Mesenchymal stem cell (in vitro differentiated cells and primary cell): ENCODE measurements around the gene NMRK2.

Source experiments
- DNase-seq: peaks from one replicate; pipeline ENCODE4 v3.0.0-alpha.2; 2013
- H2AFZ ChIP-seq: one replicate; pipeline ENCODE4 v1.6.1; 2013; ENCODE audit warnings: low read depth, mild to moderate bottlenecking, control low read depth, inconsistent platforms, low read length, moderate library complexity
- H2AK5ac ChIP-seq: 2 replicates; pipeline ENCODE4 v1.6.1; 2013; ENCODE audit warnings: low read length, moderate library complexity, mild to moderate bottlenecking, inconsistent platforms; ENCODE audit not compliant: severe bottlenecking
- H2BK120ac ChIP-seq: one replicate; pipeline ENCODE4 v1.6.1; 2013; ENCODE audit warnings: low read depth, mild to moderate bottlenecking, inconsistent platforms, low read length, moderate library complexity
- H2BK12ac ChIP-seq, 2 experiments: one replicate each; pipeline ENCODE4 v1.6.1; 2013; ENCODE audit warnings: inconsistent platforms in 2 of 2, low read length in 2 of 2, mild to moderate bottlenecking in 2 of 2, moderate library complexity in 2 of 2, control low read depth in 1 of 2
- H2BK15ac ChIP-seq: one replicate; pipeline ENCODE4 v1.6.1; 2013; ENCODE audit warnings: mild to moderate bottlenecking, low read depth, inconsistent platforms; ENCODE audit not compliant: poor library complexity, severe bottlenecking
- H2BK5ac ChIP-seq: 2 replicates; pipeline ENCODE4 v1.6.1; 2013; ENCODE audit warnings: low read depth, mild to moderate bottlenecking, low read length, control low read depth, inconsistent platforms; ENCODE audit not compliant: poor library complexity, severe bottlenecking
- H3K14ac ChIP-seq, 2 experiments: one replicate each; pipeline ENCODE4 v1.6.1; 2013; ENCODE audit warnings: inconsistent platforms in 2 of 2, low read length in 2 of 2, control low read depth in 1 of 2, mild to moderate bottlenecking in 1 of 2, moderate library complexity in 1 of 2
- H3K18ac ChIP-seq, 2 experiments: one replicate each; pipeline ENCODE4 v1.6.1; 2013; ENCODE audit warnings: inconsistent platforms in 2 of 2, low read length in 2 of 2, control low read depth in 1 of 2, low read depth in 1 of 2, mild to moderate bottlenecking in 1 of 2
- H3K23ac ChIP-seq, 2 experiments: one replicate each; pipeline ENCODE4 v1.6.1; 2013; ENCODE audit warnings: inconsistent platforms in 2 of 2, low read length in 2 of 2, mild to moderate bottlenecking in 2 of 2, moderate library complexity in 2 of 2, control low read depth in 1 of 2
- H3K27ac ChIP-seq: 2 replicates; pipeline ENCODE4 v1.5.1; 2013; ENCODE audit warnings: mild to moderate bottlenecking, moderate library complexity, low read length, control low read depth, inconsistent platforms; ENCODE audit not compliant: poor library complexity, severe bottlenecking
- H3K27me3 ChIP-seq, 2 experiments: 2 replicates each; pipeline versions ENCODE4 v1.6.1 to v1.7.0; 2013; ENCODE audit warnings: low read length in 2 of 2, mild to moderate bottlenecking in 2 of 2, moderate library complexity in 2 of 2, control low read depth in 1 of 2, inconsistent platforms in 1 of 2; ENCODE audit not compliant: control insufficient read depth in 1 of 2, insufficient read depth in 1 of 2
- H3K36me3 ChIP-seq, 2 experiments: 2 replicates each; pipeline versions ENCODE4 v1.6.1 to v1.7.0; 2013; ENCODE audit warnings: low read length in 2 of 2, control low read depth in 1 of 2, inconsistent platforms in 1 of 2, low read depth in 1 of 2, mild to moderate bottlenecking in 1 of 2; ENCODE audit not compliant: insufficient read depth in 2 of 2, control insufficient read depth in 1 of 2
- H3K4ac ChIP-seq, 2 experiments: one replicate each; pipeline ENCODE4 v1.6.1; 2013; ENCODE audit warnings: inconsistent platforms in 2 of 2, low read length in 2 of 2, mild to moderate bottlenecking in 2 of 2, moderate library complexity in 2 of 2, control low read depth in 1 of 2, low read depth in 1 of 2
- H3K4me1 ChIP-seq: 2 replicates; pipeline ENCODE4 v1.6.1; 2013; ENCODE audit warnings: low read depth, low read length, control low read depth; ENCODE audit not compliant: control insufficient read depth, insufficient read depth
- H3K4me2 ChIP-seq: 2 replicates; pipeline ENCODE4 v1.6.1; 2013; ENCODE audit warnings: low read length, mild to moderate bottlenecking, inconsistent platforms; ENCODE audit not compliant: poor library complexity, severe bottlenecking
- H3K4me3 ChIP-seq, 2 experiments: 2 replicates each; pipeline versions ENCODE4 v1.5.1 to v1.7.0; 2013; ENCODE audit warnings: low read length in 2 of 2, mild to moderate bottlenecking in 2 of 2, control low read depth in 1 of 2, low read depth in 1 of 2; ENCODE audit not compliant: insufficient read depth in 1 of 2
- H3K79me1 ChIP-seq: replicated peaks from 2 replicates; pipeline ENCODE4 v1.6.1; 2013; ENCODE audit warnings: mild to moderate bottlenecking, control low read depth, low read length, inconsistent platforms; ENCODE audit not compliant: poor library complexity, severe bottlenecking
- H3K9ac ChIP-seq: 2 replicates; pipeline ENCODE4 v1.7.0; 2013; ENCODE audit warnings: mild to moderate bottlenecking, low read length, moderate library complexity
- H3K9me3 ChIP-seq: 2 replicates; pipeline ENCODE4 v1.7.0; 2013; ENCODE audit warnings: mild to moderate bottlenecking, low read length; ENCODE audit not compliant: control insufficient read depth
- H4K8ac ChIP-seq: one replicate; pipeline ENCODE4 v1.6.1; 2013; ENCODE audit warnings: inconsistent platforms, mild to moderate bottlenecking, low read length, moderate library complexity
- H4K91ac ChIP-seq: one replicate; pipeline ENCODE4 v1.6.1; 2013; ENCODE audit warnings: mild to moderate bottlenecking, low read length, inconsistent platforms
- WGBS: methylation state at CpG from one replicate; pipeline ENCODE4 v1.1.7; 2013; ENCODE audit warnings: mixed read lengths; 5-methylcytosine and 5-hydroxymethylcytosine counted together

Gene NMRK2

DNA sequence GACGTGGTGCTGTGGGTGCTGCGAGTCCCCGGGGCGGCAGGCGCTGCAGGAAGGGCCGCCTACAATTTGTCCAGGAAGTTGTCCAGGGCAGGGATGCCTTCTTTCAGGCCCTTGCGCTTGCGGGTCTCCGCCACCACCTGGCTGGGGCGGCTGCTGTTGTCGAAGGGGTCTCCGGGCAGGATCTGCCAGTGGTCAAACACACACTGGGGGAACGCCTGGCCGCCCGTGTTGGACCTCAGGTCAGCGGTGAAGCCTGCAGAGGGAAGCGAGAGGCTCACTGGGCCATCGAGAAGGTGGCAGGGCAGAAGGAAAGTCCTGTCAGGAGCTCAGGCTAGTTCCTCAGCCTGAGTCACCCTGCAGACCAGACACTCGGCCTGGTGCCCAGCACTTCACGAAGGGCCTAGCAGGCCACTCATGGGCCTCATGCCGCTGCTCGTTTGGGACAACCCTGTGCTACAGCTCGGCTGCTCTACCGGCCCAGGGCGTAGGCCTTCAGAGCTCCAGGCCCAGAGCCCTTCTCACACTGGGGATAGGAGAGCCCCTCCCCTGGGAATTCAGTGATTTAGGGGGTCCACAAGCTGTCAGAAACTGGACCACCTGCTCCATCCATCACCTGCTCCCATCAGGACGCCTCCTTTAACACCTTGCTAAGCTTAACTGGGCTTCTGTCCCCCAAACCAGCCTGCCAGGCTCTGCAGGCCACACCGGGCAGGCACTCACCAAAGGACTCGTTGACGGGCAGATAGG is 43.8 kb downstream of the NMRK2 start:
- no peak overlapping the region for H2AFZ ChIP-seq
- H4K91ac ChIP-seq, result no peak overlapping the region
- no peak overlapping the region for H3K4ac ChIP-seq
- DNase-seq, result no peak
- H2BK15ac ChIP-seq, result no peak overlapping the region
- H2BK5ac ChIP-seq, result no peak overlapping the region
- H3K14ac ChIP-seq, result no peak overlapping the region
- no peak overlapping the region for H3K27ac ChIP-seq
- peaks cover 70 to 76% of the 10 kb centered on the region in 2 experiments for H3K36me3 ChIP-seq
- peaks cover 20% of the 10 kb centered on the region for H3K4me1 ChIP-seq
- no peak overlapping the region for H3K18ac ChIP-seq
- no peaks in the 10 kb centered on the region for H3K9me3 ChIP-seq
- no peak overlapping the region for H2BK12ac ChIP-seq
- H3K79me1 ChIP-seq, result no peaks in the 10 kb centered on the region
- H2AK5ac ChIP-seq, result no peak overlapping the region
- H2BK120ac ChIP-seq, result no peak overlapping the region
- peak overlapping the region in 1 of 2 experiments; percentile 34 for H3K23ac ChIP-seq
- H4K8ac ChIP-seq, result no peak overlapping the region
- H3K4me2 ChIP-seq, result no peak overlapping the region
- WGBS, result 96% methylated on average over 29 of the region's 29 CpGs
- no peak overlapping the region for H3K9ac ChIP-seq
- no peaks in the 10 kb centered on the region for H3K27me3 ChIP-seq
- no peak overlapping the region for H3K4me3 ChIP-seq

DNA sequence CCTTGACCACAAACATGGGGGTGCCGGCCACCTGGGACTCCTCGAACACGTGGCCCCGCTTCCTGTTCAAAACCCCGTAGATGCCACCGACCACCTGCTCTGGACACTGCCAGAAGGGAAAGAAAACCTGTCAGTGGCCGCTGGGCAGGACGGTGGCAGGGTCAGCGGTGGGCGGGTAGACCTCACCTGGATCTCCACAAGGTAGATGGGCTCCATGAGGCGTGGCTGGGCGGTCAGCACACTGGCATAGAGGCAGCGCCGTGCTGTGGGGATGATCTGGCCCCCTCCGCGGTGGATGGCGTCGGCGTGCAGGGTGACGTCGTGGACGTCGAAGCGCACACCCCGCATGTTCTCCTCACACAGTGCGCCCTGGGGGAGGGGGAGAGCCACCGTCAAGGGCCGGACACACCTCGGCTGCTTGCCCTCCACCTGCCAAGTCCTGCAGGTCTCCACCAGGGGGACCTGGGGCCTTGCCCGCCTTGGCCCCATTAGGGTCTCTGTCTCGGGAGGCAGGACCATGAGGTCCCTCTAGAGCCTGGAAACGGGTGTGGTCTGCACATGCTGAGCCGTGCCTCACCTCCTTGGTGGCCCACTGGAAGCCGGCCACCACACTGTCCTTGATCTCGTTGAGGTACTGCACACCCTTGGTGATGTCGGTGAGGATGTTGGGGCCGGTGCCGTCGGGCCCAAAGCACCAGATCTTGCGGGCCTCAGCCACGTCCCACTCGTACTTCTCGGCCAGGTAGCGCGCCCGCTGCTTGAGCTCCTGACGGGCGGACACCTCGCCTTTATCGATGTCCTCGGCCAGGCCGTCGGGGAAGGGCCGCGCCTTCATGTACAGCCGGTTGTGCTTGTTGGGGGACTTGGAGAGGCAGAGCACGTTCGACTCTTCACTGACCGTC is 44.6 kb downstream of the NMRK2 start:
- Histone ChIP-seq H3K4me1 (peaks cover 26% of the 10 kb centered on the region), H3K14ac (no peak overlapping the region), H3K27me3 (no peaks in the 10 kb centered on the region), H3K9me3 (no peaks in the 10 kb centered on the region), H3K4me2 (no peak overlapping the region), H3K4ac (no peak overlapping the region), H2AFZ (no peak overlapping the region), H2BK12ac (no peak overlapping the region), H2BK5ac (no peak overlapping the region), H3K79me1 (no peaks in the 10 kb centered on the region), H3K23ac (no peak overlapping the region), H4K8ac (peak overlapping the region; percentile 5), H2BK120ac (no peak overlapping the region), H3K4me3 (no peak overlapping the region), H2BK15ac (no peak overlapping the region), H3K27ac (no peak overlapping the region), H2AK5ac (no peak overlapping the region), H3K36me3 (peaks cover 76 to 81% of the 10 kb centered on the region in 2 experiments), H3K9ac (no peak overlapping the region), H4K91ac (no peak overlapping the region), H3K18ac (no peak overlapping the region)
- DNase-seq, result no peak
- WGBS, result 96% methylated on average over 59 of the region's 59 CpGs

- WGBS, result 95% methylated on average over 19 of the region's 19 CpGs
Measured at GRCh38 chr19:3978145-3978544, 45.3 kb downstream of the NMRK2 start.

DNA sequence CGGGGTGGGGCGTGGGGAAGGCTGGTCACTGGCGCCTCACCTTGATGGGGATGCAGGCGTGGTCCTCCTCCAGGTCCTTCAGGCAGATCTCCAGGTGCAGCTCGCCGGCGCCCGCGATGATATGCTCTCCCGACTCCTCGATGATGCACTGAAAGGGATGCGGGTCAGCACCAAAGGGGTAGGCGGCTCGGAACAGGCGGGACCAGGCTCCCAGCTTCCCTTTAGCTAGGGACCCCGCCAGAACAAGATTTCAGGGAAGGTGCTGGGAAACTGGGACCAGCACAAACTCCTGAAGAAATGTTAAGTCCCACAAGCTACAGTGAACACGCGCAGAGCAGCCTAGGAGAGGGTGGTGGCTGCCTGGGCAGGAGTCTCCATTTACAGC is 46.4 kb downstream of the NMRK2 start:
- H3K4ac ChIP-seq, result no peak overlapping the region
- no peak overlapping the region for H3K23ac ChIP-seq
- no peaks in the 10 kb centered on the region for H3K79me1 ChIP-seq
- no peak overlapping the region for H3K18ac ChIP-seq
- peaks cover 37% of the 10 kb centered on the region for H3K4me1 ChIP-seq
- no peak overlapping the region for H2AFZ ChIP-seq
- no peak overlapping the region for H4K91ac ChIP-seq
- no peaks in the 10 kb centered on the region for H3K27me3 ChIP-seq
- H2AK5ac ChIP-seq, result no peak overlapping the region
- H3K36me3 ChIP-seq, result peaks cover 89 to 95% of the 10 kb centered on the region in 2 experiments
- no peak overlapping the region for H3K4me3 ChIP-seq
- no peak overlapping the region for H4K8ac ChIP-seq
- no peak for DNase-seq
- no peak overlapping the region for H2BK5ac ChIP-seq
- 97% methylated on average over 18 of the region's 18 CpGs for WGBS
- H3K27ac ChIP-seq, result no peak overlapping the region
- no peak overlapping the region for H3K14ac ChIP-seq
- H2BK120ac ChIP-seq, result no peak overlapping the region
- no peaks in the 10 kb centered on the region for H3K9me3 ChIP-seq
- H3K4me2 ChIP-seq, result no peak overlapping the region
- H3K9ac ChIP-seq, result no peak overlapping the region
- no peak overlapping the region for H2BK12ac ChIP-seq
- no peak overlapping the region for H2BK15ac ChIP-seq

More at GRCh38 chr19:3978145-3978544, 45.3 kb downstream of the NMRK2 start:
- DNase-seq, result no peak
- Histone ChIP-seq H3K4me3 (no peak overlapping the region), H2BK120ac (no peak overlapping the region), H2BK5ac (no peak overlapping the region), H3K9me3 (no peaks in the 10 kb centered on the region), H3K18ac (no peak overlapping the region), H3K36me3 (peaks cover 79 to 83% of the 10 kb centered on the region in 2 experiments), H3K9ac (no peak overlapping the region), H3K4me2 (peak overlapping the region; percentile 13), H3K27me3 (no peaks in the 10 kb centered on the region), H4K91ac (no peak overlapping the region), H4K8ac (no peak overlapping the region), H2AFZ (no peak overlapping the region), H3K23ac (no peak overlapping the region), H2AK5ac (no peak overlapping the region), H3K4ac (no peak overlapping the region), H2BK15ac (no peak overlapping the region), H3K14ac (no peak overlapping the region), H3K4me1 (peaks cover 32% of the 10 kb centered on the region), H2BK12ac (no peak overlapping the region), H3K79me1 (no peaks in the 10 kb centered on the region), H3K27ac (no peak overlapping the region)
